ENCODE data around the gene RARRES1. TPM values are rescaled to one million over a fixed set of nuclear protein-coding genes. Genes with fewer than 3 reads are reported as not detected.

The RARRES1 gene
- total RNA-seq, 1 experiment from 2014 or later = not detected

DNA sequence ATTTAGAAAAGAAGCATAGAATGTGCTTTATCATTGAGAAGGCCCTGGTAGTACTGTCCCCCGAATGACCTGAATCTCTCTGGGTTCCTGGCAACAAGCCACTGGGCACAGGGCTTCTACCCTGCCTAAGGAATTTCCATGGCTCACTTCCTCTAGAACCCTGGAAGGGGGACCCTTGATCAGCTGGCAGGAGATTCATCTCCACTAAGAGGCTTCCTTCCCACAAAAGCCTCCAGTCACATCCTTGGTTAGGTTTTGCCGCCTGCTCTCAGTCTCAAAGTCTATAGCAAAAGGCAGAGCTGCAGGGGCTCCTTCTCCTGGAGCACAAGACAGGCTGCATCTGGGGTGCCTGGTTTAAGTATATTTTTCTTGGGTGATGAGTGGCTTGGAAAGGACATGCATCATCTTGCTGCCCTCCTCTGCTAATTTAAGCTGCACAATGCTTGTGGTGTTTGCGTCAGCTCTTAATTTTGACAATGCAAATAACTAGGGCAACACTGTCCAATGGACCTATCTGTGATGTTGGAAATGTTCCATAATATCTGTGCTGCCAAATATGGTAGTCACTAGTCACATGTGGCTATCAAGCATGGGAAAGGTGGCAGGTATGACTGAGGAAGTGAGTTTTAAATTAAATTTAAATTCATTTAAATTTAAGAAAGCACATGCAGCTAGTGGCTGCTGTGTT, 33.4 kb upstream of the RARRES1 start:
- DNase-seq (ENCODE audit: low read depth) = peak; percentile 58

DNA sequence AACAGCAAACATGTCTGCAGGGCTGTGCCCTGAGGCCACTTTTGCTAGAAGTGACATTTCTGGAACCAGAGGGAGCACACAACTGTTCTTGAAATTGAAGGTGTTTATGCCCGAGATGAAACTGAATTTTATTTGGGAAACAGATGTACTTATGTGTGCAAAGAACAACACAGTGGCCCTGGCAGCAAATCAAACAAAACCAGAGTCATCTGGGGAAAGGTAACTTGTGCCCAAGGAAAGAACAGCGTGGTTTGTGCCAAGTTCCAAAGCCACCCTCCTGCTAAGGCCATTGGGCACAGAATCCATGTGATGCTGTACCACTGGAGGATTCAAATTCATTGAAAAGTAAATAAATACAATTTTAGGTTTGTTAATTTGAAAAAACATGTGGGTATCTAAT, 31.2 kb upstream of the RARRES1 start:
- DNase-seq (ENCODE audit: low read depth) = no peak

DNA sequence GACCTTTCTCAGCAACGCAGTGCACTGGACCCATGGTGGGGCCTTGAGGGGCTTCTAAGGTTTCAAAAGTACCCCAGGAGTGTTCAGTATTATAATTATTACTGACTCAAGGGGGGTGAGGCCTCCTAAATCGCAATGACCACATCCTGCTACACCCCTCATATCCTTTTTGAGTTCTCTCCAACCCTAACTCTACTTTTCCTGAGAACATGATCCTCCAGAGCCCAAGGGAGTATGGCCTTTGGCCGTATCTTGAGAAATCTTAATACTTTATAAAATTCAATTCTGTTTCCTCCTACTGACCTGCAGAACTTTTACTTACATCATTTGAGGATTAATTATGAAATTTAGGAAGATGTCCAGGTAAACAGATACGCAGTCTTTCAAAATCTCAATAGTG, 30.4 kb upstream of the RARRES1 start:
- no peak for DNase-seq (ENCODE audit: low read depth)

DNA sequence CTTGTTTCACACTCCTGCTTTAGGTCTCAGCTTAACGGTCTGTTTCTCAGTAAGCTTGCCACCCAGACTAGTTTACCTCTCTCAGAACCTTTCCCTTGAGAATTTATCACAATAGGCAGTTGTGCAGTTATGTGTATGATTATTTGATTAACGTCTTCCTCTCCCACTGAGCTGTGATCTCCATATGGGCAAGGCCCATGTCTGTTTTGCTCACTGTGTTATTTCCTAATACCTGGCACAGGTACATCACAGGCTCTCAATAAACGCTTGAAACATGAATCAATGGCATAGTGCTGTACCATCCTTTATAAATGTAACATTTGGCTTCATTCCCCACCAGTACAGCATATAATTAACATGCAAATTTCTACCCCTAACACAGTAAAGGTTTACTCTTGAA, 29.1 kb upstream of the RARRES1 start:
- DNase-seq (ENCODE audit: low read depth) = no peak

DNA sequence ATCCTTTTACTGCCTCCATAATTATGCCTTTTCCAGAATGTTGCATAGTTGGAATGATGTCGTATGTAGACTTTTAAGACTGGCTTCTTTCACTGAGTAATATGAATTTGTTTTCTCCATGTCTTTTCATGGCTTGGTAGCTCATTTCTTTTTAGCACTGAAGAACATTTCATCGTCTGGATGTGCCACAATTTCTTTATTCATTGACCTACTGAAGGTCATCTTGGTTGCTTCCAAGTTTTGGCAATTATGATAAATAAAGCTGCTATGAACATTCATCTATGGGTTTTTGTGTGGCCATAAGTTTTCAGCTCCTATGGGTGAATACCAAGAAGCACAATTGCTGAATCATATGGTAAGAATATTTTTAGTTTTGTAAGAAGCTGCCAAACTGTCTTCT, 23.2 kb upstream of the RARRES1 start:
- DNase-seq (ENCODE audit: low read depth) = no peak

DNA sequence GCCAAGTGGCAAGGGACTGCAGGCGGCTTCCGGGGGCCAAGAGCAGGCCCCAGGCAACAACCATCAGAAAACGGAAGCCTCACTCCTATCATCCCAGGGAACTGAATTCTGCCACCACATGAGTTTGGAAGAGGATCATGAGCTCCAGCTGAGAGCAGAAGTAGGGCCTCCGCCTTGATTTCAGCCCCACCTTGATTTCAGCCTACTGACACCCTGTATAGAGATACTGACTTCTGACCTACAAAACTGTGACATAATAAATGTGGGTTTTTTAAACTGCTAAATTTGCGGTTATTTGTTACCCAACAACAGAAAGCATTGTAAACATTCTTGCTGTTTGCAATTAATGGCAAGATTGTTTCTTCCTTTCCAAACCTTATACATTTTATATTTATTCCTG, 21.6 kb upstream of the RARRES1 start:
- DNase-seq (ENCODE audit: low read depth) = no peak

DNA sequence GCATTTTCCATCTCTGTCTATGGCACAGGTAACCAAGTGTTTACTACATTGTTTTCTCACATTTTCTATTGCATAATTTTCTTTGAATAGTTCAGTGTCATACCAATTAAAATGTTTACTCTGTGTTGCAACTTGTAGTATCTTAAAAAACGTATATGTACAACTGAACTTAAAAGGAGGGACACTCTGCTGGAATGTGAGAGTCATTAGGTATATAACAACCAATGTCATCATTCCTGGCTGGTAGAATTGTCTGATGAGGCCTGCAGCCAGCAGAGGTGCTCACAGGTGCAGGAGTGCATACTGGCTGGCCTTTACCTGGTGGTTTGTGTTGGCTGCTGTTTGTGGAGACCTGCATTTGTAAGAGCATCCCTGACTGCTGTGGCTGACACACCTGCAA, 19.1 kb upstream of the RARRES1 start:
- DNase-seq (ENCODE audit: low read depth) = no peak

DNA sequence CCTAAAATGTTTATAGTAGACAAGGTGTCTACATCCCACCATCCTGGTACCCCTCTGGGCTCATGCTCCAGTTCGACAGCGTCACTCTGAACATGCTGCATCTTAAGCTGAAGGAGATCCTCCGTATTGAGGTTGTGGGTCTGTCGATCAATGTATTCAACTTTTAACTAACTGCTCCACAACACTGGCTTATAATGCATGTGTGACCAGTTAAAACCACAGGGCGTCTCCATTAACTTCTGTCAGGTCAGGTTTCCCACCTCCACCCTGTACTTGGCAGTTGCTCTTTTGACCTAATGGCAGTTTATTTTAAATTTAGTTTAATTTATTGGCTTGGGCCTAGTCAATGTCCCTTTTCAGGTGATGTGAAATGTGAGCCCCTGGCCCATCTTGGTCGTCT, 17.8 kb upstream of the RARRES1 start:
- no peak for DNase-seq (ENCODE audit: low read depth)

DNA sequence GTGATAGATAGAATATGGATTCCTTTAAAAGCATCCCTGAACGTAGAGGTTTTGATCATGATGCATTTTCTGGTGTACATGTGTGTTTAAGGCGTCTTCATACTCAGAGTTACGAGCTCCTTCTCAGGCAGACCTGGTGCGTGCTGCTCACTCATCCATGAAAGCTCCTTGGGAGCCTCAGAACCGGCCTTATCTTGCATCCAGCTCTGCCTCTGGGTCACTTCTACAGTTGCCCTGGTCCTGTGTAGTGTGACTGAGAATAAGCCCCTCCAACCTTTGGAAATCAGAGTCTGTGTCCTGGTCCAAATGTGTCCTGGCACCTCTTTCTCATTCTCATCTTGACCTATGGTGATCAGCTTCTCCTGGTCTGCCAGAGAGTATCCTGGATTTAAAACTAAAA, 17.3 kb upstream of the RARRES1 start:
- no peak for DNase-seq (ENCODE audit: low read depth)

DNA sequence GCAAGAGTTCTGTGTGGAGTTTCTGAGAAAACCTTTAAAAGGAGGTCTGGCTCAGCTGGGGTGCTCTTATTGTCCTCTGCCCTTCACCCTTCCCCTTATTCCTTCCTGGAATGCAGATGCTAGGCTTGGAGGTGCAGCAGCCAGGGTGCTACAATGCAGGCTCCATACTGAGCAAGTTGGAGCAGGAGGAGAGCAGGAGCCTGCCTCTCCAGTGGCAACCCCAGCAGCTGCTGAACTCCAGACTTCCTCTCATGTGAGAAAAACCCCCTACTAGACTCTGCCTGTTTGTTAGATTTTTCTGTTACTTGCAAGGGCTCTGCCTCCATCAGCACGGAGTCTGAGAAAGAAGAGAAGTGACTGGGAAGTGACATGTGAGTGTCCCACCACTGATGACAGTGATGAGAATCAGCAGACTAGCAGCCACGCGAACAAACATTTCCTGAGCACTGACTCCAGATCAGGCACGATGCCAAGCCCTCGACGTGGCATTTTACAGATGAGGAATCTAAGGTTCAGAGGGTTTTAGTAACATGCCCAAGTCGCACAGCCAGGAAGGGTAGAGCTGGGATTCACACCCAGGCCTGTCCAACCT, 16.1 kb upstream of the RARRES1 start:
- no peak for DNase-seq (ENCODE audit: low read depth)

DNA sequence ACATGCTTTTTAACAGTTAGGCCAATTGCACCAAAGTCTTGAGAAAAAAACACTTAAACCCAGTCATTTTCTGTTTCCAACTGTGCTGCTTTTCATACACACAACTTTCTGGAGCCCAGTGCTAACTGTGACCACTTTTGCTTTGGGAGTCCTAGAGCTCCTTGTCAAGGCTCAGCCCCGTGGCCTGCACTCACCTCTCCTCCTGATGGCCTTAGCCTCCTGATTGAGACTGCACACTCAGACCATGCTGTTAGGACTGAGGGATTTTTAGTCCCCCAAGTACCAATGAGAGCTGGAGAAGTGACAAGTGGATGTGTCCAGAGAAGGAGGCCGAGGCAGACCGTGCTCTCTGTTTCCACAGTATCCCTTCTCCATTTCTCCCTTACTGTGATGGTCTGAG, 15.2 kb upstream of the RARRES1 start:
- no peak for DNase-seq (ENCODE audit: low read depth)

DNA sequence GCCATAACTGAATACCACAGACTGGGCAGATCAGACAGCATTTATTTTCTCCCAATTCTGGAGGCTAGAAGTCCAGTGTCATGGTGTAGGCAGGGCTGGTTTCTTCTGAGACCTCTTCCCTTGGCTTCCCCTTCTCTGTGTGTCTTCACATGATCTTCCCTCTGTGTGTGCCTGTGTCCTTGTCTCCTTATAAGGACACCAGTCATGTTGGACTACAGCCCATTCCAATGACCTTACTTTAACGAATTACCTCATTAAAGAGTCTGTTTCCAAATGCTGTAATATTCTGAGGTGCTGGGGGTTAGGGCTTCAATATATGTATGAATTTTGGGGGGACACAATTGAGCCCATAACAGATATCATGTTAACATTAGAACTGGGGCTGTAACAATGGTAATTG, 13.3 kb upstream of the RARRES1 start:
- DNase-seq (ENCODE audit: low read depth) = no peak

DNA sequence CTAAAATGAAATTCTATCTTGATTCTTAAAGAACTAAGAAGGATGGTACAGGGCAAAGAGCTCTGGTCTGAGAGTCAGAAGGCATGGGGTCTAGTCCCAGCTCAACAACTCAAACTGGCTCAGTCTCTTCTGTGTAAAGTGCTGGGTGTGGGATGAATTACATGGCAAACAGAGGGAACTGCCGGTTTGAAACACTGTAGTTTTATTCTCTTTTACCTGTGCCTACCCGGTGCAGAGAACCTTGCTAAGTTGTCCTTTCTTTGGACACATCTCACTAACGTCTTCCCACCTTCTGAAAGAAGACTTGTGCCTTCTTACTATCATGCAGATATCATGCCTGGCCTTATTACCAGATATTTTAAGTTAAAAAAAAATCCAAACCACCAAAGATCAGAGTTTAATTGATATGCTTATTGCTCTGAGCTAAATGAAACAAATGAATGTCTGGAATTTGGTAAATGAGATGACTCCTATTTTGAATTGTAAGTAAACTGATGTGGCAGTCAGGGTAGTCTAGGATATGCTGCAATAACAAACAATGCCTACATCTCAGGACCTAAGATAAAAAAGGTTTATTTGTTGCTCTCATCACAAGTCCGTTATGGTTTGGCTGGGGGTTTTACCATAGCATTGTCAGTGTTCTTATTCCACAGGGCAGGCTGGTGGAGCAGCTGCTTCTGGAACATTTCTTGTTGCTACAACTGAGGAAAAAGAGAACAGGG, 12.5 kb upstream of the RARRES1 start:
- no peak for DNase-seq (ENCODE audit: low read depth)

DNA sequence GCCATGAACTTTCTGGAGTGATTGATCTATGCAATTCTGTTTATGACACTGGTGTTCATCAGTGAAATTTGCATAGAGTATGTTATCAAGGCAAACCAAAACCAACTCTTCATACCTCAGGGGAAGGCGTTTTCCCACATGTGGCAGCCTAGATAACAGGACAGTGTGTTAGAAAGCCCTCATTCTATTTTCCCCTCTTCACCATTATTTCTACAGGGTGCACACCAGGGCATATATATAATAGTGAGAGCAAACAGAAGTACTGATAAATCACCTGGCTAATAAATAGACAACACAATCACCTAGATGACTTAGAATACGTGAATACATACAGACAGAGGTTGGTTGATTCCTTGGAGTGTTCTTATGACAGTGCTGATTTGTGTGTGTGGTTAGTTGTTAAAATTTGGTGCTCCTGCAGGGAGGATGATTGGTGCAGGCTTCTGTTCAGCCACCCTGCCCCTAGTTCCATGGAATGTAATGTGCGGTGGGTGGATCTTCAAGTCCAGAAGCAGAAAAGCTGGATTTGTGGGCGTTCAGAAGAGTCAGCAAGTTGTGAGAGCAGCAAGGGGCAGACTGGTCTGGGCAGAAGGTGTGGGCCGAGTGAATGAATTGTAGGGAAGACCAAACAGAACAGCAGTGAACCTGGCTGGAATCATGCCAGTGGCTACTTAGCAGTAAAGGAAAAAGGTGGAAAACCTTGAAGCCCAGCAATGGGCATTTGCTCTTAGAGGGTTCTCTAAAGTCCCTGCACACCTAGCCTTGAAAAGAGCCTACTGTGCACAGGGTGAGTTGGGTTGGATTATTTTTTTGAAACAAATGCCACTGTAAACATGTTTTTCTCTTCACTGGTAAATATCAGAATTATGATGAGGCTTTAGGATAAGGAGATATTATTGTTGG, 11.7 kb upstream of the RARRES1 start:
- no peak for DNase-seq (ENCODE audit: low read depth)

DNA sequence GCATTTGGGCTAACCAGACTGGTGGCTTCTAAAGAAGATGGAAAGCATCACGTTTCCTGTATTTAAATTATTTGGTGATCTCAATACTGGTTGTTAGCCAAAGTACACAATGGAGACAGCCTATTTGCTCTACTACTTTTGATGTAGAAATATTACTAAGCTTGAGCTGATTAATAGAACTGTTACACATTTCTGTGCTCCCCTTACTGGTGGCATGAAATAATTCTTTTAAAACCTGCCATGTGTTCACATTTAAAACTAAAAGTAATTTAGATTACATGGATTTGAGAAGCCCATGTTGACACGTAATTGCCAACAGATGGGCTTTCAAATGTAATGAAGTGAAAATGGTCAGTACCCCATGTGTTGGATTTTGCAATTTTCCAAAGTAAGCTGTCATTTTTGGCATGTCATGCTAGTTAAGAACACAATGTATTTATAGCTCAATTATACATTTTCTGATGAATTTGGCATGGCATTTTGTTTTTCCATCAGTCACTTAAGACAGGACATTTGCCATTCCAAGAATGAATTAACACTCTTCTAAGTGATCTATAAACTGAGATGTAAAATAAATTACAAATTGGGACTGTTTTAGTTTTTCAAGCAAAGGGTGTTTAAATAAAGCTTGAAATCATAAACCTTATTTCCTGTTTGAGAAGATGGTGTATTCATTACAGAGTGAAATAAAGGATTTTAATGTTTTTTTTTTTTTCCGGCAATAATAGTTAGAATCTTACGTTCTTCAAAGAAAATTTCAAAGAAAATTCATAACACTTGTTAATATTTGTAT, 10.8 kb upstream of the RARRES1 start:
- no peak for DNase-seq (ENCODE audit: low read depth)

DNA sequence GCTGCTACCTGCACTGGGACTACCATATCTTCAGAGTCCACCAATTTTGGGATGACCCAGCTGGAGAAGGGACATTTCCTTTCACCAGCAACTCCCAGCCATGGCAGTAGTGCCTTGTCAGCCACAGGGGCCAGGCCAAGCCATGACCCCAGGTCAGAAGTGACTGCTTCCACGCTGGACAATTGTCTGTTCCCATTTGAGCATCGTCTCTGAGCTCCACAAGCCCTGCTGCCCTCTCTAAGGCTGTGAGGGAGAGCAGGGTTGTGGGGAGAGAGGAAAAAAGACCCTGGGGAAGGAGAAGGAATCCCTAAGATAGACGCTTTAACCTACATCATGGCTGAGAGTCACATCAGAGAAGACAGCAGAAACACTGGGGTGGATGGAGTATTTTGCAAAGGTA, 7.4 kb upstream of the RARRES1 start:
- no peak for DNase-seq (ENCODE audit: low read depth)

DNA sequence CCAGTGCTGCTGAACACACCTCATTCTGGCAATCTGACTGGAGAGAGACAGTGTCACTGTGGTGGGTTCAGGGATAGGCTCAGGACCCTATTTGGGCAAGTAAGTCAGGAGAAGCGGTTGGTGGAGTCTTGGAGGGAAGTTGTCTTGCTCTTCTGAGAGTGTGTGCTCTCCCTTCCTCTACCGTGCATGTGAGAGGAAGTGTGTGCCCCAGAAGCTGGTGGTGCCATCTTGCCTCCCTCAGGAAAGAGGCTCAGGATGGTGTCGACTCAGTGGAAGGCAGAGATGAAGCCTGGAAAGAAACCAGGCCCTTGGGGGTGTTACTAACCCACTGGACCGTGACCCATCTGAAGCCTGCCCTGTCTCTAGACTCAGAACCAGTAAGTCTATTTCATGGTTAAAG, 6.8 kb upstream of the RARRES1 start:
- DNase-seq (ENCODE audit: low read depth) = no peak

DNA sequence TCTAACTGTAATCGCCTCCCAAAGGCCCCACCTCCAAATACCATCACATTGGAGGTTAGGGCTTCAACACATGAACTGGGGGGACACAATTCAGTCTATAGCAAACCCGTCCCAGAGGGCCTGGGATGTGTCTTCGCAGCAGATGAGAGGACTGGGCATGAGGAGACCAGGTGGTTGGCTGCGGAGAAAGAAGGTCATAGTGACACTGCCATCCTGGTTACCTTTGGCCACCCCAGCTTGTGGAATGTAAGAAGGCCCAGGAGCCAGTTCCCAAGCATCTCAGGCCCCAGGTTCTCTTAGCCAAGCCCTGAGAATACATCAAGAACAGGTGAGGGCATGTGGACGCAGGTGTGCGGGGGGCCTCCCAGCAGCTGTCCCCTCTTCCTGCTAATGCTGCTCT, 6.4 kb upstream of the RARRES1 start:
- DNase-seq (ENCODE audit: low read depth) = no peak

DNA sequence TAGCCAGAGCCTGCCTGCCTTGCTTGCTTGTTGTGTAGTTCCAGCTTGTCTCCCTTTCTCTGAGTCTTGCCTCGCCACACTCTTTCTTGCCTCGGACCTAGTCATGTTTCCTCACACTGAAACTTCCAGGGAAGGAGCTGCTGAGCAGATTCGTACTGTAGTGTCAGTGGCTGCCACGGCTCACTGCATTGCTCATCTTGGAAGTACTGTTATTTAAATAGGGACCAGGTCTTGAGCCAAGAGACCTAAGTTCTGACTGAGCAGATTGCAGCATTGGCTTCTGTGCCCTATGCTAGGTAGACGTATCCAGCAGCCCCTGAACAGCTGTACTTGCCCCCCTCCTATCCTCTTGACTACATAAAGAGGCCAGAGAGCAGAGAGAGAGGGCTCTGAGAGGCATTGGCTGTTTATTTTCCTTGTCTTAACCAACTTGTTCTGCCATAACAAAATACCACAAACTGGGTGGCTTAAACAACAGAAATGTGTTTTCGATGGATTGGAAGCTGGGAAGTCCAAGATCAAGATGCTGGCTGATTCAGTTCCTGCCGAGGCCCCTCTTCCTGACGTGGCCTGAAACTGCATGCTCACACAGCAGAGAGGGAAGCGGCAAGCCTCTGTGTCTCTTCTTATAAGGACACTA, 5.8 kb upstream of the RARRES1 start:
- no peak for DNase-seq (ENCODE audit: low read depth)

DNA sequence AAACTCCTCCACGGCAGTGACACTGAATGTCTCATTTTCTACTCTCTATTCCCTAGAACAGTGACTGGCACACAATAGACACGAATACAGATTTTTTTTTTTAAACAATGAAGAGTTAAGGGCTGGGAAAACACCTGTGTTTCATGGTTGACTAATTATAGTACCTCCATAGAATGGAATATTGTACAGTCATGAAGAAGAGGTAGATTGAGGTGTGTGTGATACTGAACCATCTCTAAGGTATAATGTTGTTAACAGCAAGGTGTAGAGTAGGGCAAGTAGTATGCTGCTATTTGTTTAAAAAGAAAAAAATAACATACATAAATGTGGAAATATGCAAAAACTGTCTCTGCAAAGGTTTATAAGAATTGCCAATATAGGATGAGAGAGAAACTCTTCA, 5.2 kb upstream of the RARRES1 start:
- DNase-seq (ENCODE audit: low read depth) = no peak

Measured in Daoy (cell line).